GM04504 (cell line): ENCODE results near the gene PRDM5.

Experiments
- DNase-seq: peaks from one replicate; pipeline ENCODE4 v3.0.0-alpha.2; 2012; ENCODE audit warnings: low read depth

Gene PRDM5

DNA sequence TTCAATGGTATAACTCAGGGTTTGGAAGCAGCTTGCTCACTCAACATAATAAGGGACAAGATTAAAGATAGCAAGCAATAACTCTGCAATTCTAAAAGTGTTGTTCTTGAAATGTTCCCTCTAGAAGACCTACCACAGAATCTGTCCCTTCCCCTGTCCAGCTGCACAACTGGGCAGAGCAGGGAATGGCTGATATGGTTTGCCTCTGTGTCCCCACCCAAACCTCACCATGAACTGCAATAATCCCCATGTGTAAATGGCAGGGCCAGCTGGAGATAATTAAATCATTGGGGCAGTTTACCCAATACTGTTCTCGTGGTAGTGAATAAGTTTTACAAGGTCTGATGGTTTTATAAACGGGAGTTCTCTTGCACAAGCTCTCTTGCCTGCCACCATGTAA is 19.1 kb downstream of the PRDM5 start:
- no peak for DNase-seq

DNA sequence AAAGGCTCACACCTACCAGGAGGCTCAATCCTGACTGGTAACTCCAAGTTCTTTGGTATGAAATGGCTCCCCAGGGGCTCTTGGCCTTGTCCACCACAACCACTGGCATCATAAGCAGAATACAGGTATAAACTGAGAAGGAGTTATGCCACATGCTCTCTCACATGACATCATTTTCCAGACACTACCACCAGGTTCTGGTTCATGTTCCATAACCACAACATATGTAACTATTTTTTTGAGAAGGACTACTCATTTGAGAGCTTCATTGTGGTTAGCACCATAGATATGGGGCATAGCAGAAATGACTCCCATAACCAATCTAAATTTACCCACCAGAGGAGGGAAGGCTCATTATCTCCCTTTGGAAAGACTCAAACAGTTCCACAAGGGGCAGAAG is 19.6 kb downstream of the PRDM5 start:
- DNase-seq: no peak

DNA sequence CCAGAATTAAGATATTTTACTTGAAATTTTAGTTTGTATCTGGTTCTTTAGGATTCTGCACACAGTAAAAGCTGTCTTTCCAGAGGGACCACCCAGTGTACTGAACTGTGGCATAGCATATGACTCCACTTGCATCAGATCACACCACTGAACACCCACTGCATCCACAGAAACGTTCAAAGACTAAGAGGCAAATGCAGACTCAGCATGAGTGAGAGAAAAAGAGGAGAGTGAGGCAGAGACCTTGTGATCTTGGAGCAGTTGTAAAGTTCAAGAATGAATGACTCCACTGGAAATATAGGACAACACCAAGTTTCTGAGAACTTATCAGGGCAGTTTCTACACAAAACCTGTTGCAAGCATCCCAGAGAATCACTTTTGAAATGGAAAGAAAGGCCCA is 20.8 kb downstream of the PRDM5 start:
- DNase-seq: no peak

DNA sequence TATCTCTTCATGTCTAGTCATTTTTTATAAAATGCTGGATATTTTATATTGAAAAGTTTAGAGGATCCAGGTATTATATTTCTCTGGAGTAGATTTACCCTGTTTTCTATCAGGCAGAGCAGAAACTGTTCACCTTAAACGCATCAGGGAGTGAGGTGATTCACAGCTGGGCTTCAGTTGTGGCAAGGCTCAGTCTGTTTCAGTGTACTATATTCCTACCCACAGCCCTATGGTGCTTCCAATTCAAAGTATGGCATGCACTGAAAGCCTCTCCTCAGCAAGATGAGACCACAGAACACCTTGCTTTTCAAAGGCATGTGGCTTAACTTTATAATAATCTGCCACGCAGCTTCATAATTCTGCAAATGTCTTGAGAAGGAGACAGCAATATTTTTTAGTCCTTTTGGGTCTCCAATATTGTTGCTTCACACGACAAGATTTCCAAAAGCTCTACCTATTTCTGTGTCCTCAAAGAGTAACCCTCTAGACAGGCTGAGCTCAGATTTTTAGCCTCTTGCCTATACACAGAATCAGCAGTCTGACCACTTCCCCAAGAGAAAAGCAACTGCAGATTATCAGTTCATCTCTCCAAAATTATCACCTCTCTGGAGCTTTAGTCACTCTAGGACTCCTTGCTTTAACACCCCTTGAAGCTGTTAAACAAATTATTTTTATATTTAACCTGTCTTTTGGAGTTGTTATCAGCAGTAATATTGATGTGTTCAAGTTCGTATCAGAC is 24.4 kb downstream of the PRDM5 start:
- no peak for DNase-seq

DNA sequence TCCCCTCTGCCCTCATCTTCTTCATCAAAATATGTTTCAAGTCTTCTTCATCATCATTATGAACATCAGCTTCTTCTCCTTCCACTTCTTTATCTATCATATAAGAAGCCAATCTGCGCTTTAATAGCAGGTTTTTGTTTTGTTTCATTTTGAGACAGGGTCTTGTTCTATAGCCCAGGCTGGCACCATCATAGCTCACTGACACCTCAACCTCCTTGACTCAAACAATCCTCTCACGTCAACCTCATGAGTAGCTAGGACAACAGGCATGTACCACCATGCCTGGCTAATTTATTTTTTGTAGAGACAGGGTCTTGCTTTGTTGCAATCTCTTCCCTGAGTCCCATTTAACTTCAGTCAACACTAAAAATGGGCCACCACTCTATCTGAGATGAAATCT is 27.0 kb downstream of the PRDM5 start:
- no peak for DNase-seq

DNA sequence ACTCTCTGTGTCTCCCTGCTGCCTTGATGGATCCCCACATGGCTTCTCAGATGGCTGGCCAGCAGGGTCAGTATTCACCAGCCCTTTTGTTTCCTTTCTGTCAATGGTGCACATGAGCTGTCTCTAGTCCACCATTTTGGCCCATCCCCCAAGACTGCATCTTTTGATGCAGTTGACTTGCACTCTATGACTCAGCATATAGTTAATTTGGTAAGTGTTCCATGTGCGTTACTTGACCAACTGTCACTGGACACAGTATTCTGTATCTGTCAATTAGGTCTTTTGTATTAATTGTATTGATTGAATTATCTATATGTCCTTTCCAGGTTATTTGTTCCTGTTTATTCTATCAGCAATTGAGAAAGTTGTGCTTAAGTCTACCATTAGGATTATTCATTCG is 29.2 kb downstream of the PRDM5 start:
- DNase-seq: no peak

DNA sequence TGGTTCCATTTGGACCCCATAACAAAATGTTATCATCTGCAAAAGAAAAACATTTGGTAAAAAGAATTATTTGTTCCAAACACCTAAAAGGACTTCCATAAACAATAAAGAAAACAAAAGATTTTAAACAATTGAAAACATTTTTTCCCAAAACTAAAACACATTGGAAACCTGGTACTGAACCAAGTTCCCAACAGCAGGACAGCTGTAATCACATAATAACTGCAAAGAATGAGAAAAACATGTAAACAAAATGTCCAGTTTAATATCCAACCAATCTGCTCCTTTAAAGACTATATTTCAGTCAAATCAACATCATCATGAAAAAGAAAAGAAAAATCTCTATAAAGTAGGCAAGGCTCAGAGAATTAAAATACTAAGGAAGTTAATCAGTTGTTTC is 36.3 kb downstream of the PRDM5 start:
- DNase-seq: no peak

DNA sequence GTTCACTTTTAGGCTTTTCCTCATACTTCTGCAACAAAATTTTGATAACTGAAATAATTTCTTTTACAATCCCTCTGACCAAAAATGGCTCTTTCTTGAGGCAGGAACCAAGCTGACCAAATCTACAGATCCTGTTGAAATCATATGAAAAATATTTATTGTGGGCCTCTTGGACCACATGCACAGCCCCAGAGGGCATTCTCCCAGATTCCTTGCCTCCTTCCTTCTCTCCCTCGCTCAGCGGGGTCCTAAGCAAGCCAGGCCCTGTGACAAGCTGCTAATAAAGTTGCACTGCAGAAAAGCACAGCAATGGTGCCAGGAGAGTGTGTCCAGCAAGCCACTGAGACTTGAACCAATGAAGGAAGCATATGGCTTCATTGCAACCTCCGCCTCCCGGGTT is 40.7 kb downstream of the PRDM5 start:
- no peak for DNase-seq

DNA sequence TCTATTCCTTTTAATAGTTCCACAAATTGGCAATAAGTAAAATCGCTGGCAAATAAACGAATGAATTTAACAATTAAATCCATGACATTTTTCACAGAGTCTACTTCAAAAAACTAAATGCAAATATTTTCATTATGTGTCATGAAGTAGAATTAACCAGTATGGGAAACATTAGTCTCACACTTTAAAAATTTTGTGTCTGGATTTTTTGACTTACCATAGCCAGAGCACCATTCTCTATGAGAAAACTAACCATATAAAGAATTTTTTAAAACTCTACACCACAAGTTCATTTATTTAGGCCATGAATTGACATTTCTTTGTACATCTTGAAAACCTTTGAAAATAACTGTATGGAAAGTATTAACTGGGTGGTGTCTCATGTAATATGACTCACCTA is 41.2 kb downstream of the PRDM5 start:
- DNase-seq: no peak

DNA sequence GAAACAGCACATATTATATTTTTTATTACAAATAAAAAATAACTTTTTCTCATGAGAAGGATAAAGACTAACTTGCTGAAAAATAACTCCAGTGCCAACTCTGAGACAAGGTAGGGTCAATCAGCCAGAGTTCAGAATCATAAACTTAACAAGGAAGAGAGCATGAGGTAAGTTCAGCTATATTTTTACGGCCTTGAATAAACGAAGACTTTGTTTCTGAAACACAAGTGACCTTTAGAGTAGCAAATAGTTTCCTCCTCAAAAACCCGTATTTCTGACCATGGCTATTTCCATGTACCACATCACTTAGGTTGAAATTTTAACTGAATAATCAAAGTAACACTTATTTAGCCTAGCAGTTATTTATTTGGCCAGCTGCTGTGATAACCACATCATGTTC is 45.5 kb downstream of the PRDM5 start:
- DNase-seq: no peak

DNA sequence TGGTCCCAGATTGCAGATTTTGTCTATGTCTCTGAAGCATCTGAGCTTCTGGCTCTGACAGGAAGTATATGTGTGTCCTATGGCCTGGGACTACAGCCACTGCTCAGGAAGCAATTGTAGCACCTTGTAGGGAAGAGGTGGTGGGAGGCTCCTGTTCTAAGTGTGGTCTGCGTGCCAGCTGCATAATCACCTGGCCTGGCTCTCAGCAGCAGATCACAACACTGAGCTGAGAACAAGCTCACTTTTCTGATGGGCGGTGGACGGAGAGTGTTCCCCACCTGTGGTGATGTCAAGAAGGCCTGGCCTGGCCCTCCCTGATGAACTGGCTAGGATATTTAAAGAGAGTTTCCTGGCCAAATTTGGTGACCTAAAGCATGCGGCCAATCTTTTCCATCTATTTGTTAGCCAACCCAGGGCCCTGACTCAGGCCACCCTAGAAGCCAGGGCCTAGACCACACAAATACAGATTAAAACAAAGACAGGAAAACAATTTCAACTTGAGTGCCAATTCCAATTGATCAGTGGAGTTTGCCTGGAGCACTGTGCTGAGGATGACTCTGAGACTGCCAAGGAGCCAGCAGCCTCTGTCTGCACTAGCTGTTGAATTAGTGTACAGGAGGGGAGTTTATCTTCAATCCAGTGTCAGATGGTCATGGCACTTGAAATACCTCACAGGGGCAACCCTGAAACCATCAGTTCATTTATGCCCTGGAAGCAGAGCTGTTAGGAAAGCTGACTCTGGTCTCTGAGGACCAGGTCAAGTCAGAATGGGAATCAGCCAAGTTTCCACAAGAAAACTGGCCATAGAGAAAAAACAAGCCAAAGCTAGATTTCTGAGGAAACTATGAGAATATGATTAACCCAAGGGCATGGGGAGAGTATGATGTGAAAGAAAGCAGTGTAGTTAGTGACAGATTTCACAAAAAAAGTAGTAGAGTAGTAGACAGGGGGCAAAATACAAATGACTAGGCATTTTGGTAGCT is 47.4 kb downstream of the PRDM5 start:
- DNase-seq: no peak

DNA sequence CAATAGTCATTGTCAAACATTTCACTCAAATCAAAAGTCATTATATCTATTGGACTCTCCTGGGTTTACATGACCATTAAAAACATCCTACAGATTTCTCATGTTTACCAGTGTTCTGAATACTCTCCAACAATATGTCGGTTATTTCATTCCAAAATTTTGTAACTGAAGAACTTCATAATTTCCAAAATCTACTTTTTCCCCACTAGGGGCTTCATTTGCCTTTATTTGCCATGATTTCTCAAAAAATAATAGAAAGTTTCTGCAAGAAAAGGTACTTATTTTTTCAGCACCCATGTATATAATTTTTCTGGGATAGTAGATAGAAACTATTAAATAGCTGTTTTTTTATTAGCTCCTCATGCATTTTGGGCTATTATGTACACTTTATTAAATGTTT is 49.0 kb downstream of the PRDM5 start:
- DNase-seq: no peak

DNA sequence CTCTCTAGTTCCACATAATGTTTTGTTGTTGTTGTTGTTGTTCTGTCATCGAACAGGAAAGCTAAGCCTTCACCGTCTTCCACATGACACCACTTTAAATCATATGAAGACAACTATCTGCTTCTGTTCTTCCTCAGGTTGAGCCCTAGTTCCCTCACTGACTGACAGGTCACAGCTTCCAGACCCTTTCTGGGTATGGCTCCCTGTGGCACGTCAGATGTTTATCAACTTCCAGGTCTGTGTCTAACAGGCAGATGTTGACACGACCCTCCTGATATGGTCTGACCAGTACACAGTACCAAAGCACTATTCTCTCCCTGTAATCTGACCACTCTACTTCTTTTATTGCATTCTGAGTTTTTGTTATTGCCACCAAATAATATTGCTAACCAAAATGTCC is 51.4 kb downstream of the PRDM5 start:
- no peak for DNase-seq

DNA sequence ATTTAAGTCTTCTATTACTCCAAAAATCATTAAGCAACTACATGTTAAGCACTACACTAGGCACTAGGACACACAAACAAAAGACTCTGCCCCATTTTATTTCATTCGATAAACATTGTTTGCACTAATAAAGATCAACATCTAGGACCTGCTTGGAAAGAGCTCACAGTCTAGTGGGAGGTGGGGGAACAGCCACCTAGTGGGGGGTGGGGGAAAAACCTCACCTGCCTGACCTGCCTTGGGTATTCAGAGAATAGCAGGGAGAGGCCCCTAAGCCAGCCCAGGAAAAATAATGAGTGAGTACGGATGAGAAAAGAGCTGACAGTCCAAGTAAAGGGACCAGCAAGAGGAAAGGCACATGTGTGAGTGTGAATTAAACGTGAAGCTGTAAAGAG is 52.2 kb downstream of the PRDM5 start:
- DNase-seq: no peak

DNA sequence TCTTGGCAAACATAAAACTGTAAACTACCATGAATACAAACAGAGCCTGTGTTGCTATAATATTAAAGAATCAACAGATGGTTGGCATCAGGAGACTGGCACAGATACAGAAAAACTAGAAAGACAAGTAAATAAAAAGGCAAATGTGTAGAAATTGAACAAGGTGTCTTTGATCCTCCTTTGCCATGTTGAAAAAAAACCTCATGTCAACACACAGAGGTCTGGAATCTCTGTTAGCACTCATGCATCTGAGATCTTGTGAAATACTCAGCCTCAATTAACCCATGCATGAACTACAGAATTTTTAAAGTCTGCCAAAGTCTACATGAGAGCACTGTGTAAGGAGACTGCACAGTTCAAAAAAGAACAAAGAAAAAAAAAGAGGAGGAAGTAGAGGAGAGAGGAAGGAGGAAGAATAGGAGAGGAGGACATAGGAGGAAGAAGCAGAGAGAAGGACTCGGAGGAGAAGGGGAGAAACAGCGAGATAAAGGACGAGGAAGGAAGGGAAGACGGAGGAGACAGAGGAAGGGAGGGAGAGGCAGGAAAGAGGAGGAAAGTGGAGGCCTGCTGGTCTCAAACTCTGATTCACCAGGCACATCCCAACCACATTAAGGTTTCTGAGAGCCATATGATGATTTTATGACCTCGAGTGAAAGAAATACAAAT is 52.8 kb downstream of the PRDM5 start:
- no peak for DNase-seq

DNA sequence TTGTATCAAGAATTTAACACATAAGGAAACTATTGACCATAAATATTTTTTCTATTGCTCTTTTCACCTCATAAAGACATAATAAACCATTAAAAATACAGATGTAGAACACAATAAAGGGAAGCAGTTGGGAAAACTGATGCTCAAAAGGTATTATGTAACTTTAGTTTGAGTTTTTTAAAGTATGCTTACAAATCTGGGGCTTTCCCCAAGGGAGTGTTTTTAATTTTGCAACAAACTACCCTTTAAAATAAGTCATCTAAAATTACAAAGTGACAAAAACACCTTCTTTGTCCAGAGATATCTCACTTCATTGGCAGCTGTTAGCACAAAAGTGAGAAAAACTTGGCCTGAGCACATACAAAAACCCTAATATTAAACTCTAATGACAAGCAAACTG is 55.0 kb downstream of the PRDM5 start:
- no peak for DNase-seq

DNA sequence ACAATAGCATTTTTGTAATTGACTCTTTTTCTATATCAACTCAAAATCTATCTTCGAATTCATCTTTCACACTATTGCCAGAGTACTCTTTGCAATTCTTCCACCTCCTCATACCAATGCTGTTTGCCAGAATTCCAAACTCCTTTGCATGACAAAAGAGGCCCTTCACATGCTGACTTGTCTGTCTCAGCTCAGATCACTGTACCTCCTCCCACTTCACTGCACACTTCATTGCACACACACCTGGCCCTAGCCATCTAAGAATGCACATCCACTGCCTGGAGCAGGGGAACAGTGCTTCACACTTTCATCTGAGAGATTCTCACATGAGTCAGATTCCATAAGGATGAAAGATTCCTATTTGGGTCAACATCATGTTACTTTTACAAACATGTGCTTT is 56.5 kb downstream of the PRDM5 start:
- no peak for DNase-seq

DNA sequence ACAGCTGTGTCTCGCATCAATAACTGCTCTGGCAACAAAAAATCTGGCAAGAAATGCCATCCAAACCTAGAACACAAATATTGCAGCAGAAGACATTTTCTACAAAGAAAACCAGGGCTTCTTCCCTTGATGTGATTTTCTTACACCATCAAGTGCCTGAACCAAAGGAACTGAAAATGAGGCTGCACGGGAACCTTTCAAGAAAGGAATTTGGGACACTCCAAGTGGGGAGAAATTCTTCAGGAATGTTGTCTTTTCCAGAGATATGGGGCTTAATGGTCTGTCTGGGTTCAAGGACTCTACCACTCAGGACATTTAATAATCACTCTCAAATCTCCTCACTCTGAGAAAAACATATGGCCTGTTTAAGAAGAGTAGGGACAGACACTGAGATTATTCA is 57.6 kb downstream of the PRDM5 start:
- DNase-seq: no peak

DNA sequence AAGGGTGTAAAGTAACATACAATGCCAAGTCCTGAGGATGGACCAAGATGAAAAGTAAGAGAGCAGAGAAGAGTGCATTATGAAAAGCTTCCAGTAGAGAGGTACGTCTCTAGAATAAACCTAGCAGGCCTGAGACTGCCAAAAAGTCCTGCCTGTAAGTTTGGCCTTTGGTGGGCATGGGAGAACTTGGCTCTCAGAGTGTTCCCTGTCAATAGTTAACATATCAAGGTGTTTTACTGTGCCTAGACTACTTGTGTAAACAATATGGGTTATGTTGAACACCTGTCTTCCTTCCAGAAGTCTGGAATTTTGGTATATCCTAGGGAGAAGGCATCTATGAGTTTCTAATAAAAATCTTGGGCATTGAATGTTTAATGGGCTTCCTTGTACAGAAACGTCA is 60.1 kb downstream of the PRDM5 start:
- DNase-seq: no peak

DNA sequence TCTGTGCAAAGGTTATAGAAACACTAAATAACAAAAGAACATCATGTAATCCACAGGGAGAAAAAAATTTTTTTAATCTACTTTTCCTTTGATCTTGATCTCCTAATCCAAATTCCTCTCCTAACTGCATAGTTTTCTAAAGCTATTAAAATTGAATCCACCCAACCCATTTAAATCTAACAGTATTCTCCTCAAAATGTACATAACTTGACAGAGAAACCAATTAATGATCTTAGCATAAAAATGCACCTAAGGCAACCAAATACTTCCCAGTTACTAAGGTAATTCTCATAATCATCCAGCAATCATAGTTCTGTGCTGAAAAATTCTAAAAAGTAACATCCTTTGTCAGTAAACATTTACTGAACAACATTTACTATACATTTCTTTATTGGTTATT is 60.7 kb downstream of the PRDM5 start:
- no peak for DNase-seq

DNA sequence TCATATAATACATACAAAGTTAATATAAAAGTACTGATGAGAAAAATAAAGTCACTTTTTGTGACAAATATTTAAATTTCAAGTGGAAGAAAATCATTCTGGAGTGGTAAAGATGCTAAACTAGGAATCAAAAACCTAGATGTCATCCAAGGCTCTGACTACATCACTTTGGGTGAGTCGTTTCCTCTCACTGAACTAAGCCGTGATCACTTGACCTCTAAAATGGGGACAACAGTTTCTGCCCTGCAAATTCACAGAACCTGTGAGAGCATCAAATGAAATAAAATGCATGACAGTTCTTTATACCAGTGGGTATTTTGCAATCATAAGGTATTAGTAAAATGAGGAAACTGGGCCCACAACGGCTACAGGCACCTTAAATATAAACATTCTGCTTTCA is 63.8 kb downstream of the PRDM5 start:
- DNase-seq: no peak

DNA sequence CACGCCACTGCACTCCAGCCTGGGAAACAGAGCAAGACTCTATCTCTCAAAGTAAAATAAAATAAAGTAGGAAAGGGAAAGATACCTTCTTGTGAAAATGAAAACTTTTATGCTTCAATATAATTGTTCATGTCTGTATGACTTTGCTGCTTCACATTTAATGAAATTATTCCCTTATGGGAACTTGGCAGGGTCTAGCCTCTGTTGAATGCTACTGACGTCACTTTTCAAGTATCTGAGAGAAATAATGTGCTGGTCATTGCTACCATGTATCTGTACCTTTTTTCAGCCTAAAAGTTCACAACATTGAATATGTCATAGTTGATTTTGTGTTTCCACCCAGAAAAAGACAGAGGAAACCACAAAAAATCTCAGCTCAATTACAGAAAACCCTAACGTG is 65.2 kb downstream of the PRDM5 start:
- DNase-seq: no peak

DNA sequence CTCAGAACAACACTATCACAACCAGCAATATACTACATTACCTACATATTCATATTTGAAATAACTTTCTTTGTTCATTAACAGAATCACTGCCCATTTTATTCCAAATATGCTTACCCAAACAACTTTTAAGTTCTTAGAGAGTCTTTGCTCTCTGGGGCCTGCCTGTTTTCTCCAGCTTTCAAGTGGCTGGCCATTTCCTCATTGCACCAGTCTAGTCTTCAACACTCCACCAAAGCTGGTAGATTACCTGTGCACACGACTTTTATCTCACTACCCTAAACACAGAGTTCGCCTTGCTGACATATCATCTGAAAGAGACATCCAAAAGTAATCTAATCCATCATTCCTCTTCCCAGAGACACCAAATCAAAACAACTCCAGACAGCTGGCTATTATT is 66.2 kb downstream of the PRDM5 start:
- DNase-seq: no peak
